ENCODE measurements around the gene GRAP. TPM values are rescaled to one million over a fixed set of nuclear protein-coding genes. Genes with fewer than 3 reads are reported as not detected.

The GRAP gene
- total RNA-seq, 1 donor from 2014 or later, result 1.6 TPM

Small RNA genes within 50 kb of the gene (small RNA-seq; reads per million reads assigned to genes)
- gene AC090286.3, result not detected

Other genes with a start within 250 kb of the GRAP start
- 164 TPM for gene PRPSAP2, start 188.8 kb downstream of the GRAP start, total RNA-seq
- gene SLC5A10, start 94.8 kb downstream of the GRAP start, total RNA-seq, result not detected
- 0.41 TPM for gene FAM83G, start 42.2 kb downstream of the GRAP start, total RNA-seq
- 1.2 TPM for gene GRAPL, start 80.6 kb upstream of the GRAP start, total RNA-seq
- 53.0 TPM for gene EPN2, start 190.4 kb upstream of the GRAP start, total RNA-seq

All from frontal cortex (tissue), 1 donor.